NCI-H446 (cell line): Measurements from ENCODE around the gene TBC1D10A.

ENCODE experiments used
- DNase-seq, 2 experiments: peaks; one replicate each; lab custom pipeline; 2025; lab: John Stamatoyannopoulos, UW

TBC1D10A gene

GRCh38 chr22:30265823-30266444 is 60.8 kb downstream of the TBC1D10A start:
- DNase-seq = no peak

- DNase-seq = no peak
These were observed 61.5 kb downstream of the TBC1D10A start for GRCh38 chr22:30265131-30265720.

- DNase-seq = no peak
These were observed 62.9 kb downstream of the TBC1D10A start for GRCh38 chr22:30263883-30264282.

- peak; percentile 50 to 84 for DNase-seq
These were observed 63.6 kb downstream of the TBC1D10A start for GRCh38 chr22:30262917-30263741.

- DNase-seq = no peak
These were observed 64.6 kb downstream of the TBC1D10A start for GRCh38 chr22:30262112-30262511.

- no peak for DNase-seq
These were observed 65.6 kb downstream of the TBC1D10A start for GRCh38 chr22:30261134-30261533.

- DNase-seq = no peak
These were observed 66.1 kb downstream of the TBC1D10A start for GRCh38 chr22:30260682-30261081.

GRCh38 chr22:30260276-30260675 is 66.5 kb downstream of the TBC1D10A start:
- DNase-seq = no peak

- DNase-seq = no peak
These were observed 72.4 kb downstream of the TBC1D10A start for GRCh38 chr22:30254314-30254713.

- DNase-seq = peak in 1 of 2 experiments; percentile 36
These were observed 73.4 kb downstream of the TBC1D10A start for GRCh38 chr22:30253205-30253852.

GRCh38 chr22:30252411-30253204 is 74.1 kb downstream of the TBC1D10A start:
- DNase-seq = no peak

GRCh38 chr22:30251711-30252110 is 75.0 kb downstream of the TBC1D10A start:
- DNase-seq = no peak

GRCh38 chr22:30250661-30251267 is 76.0 kb downstream of the TBC1D10A start:
- no peak for DNase-seq

GRCh38 chr22:30250039-30250565 is 76.6 kb downstream of the TBC1D10A start:
- DNase-seq = no peak

GRCh38 chr22:30249049-30250038 is 77.4 kb downstream of the TBC1D10A start:
- DNase-seq = no peak

GRCh38 chr22:30248484-30248883 is 78.3 kb downstream of the TBC1D10A start:
- DNase-seq = no peak

GRCh38 chr22:30247974-30248373 is 78.8 kb downstream of the TBC1D10A start:
- no peak for DNase-seq

GRCh38 chr22:30247561-30247960 is 79.2 kb downstream of the TBC1D10A start:
- DNase-seq = no peak

GRCh38 chr22:30246814-30247376 is 79.8 kb downstream of the TBC1D10A start:
- no peak for DNase-seq
